Mesendoderm (in vitro differentiated cells): ENCODE results near the gene TSPAN7.

Experiments used
- DNase-seq: peaks from one replicate; pipeline ENCODE4 v3.0.0; 2013
- H2AK5ac ChIP-seq: 2 replicates; pipeline ENCODE4 v1.6.1; 2013; ENCODE audit warnings: low read length, inconsistent platforms
- H2BK120ac ChIP-seq: 2 replicates; pipeline ENCODE4 v1.6.1; 2013; ENCODE audit warnings: low read depth, mild to moderate bottlenecking, low read length, moderate library complexity, mixed read lengths
- H2BK15ac ChIP-seq: replicated peaks from 2 replicates; pipeline ENCODE4 v1.6.1; 2013; ENCODE audit warnings: low read depth, mild to moderate bottlenecking, moderate library complexity
- H2BK5ac ChIP-seq: 2 replicates; pipeline ENCODE4 v1.6.1; 2013; ENCODE audit warnings: low read length, inconsistent platforms
- H3K18ac ChIP-seq: 2 replicates; pipeline ENCODE4 v1.6.1; 2013; ENCODE audit warnings: mild to moderate bottlenecking, low read length, mixed read lengths
- H3K23ac ChIP-seq: one replicate; pipeline ENCODE4 v1.6.1; 2013; ENCODE audit warnings: low read length
- H3K27ac ChIP-seq: 2 replicates; pipeline ENCODE4 v1.5.1; 2013; ENCODE audit warnings: low read depth, mild to moderate bottlenecking, inconsistent platforms, low read length, moderate library complexity
- H3K27me3 ChIP-seq: 2 replicates; pipeline ENCODE4 v1.6.1; 2013; ENCODE audit warnings: low read length, control low read depth, mild to moderate bottlenecking, inconsistent platforms; ENCODE audit not compliant: insufficient read depth, poor library complexity
- H3K36me3 ChIP-seq: 2 replicates; pipeline ENCODE4 v1.6.1; 2013; ENCODE audit warnings: low read length, inconsistent platforms; ENCODE audit not compliant: control insufficient read depth, insufficient read depth
- H3K4ac ChIP-seq: one replicate; pipeline ENCODE4 v1.6.1; 2013; ENCODE audit warnings: low read depth, mild to moderate bottlenecking, low read length, moderate library complexity
- H3K4me1 ChIP-seq: 2 replicates; pipeline ENCODE4 v1.6.1; 2013; ENCODE audit warnings: low read depth, low read length, inconsistent platforms; ENCODE audit not compliant: control insufficient read depth
- H3K4me2 ChIP-seq: 2 replicates; pipeline ENCODE4 v1.6.1; 2013; ENCODE audit warnings: low read length
- H3K4me3 ChIP-seq: 2 replicates; pipeline ENCODE4 v1.5.1; 2013; ENCODE audit warnings: mild to moderate bottlenecking, low read length
- H3K56ac ChIP-seq: one replicate; pipeline ENCODE4 v1.6.1; 2013; ENCODE audit warnings: low read length
- H3K79me1 ChIP-seq: 2 replicates; pipeline ENCODE4 v1.6.1; 2013; ENCODE audit warnings: low read length, inconsistent platforms
- H3K79me2 ChIP-seq: 2 replicates; pipeline ENCODE4 v1.6.1; 2013; ENCODE audit warnings: mild to moderate bottlenecking, low read length; ENCODE audit not compliant: control insufficient read depth, insufficient read depth
- H3K9ac ChIP-seq: 2 replicates; pipeline ENCODE4 v1.6.1; 2013; ENCODE audit warnings: low read length, inconsistent platforms
- H4K5ac ChIP-seq: one replicate; pipeline ENCODE4 v1.6.1; 2013; ENCODE audit warnings: low read length
- H4K8ac ChIP-seq: one replicate; pipeline ENCODE4 v1.6.1; 2013; ENCODE audit warnings: low read depth, mild to moderate bottlenecking, control low read depth, low read length, moderate library complexity
- WGBS: extraction: QIAGEN DNeasy Blood & Tissue Kit; methylation state at CpG from one replicate; pipeline ENCODE4 v1.1.7; 2013; ENCODE audit warnings: low lambda C conversion rate, missing lambda C conversion rate; ENCODE audit not compliant: insufficient coverage; ENCODE audit errors: extremely low coverage; 5-methylcytosine and 5-hydroxymethylcytosine counted together

Gene TSPAN7

DNA sequence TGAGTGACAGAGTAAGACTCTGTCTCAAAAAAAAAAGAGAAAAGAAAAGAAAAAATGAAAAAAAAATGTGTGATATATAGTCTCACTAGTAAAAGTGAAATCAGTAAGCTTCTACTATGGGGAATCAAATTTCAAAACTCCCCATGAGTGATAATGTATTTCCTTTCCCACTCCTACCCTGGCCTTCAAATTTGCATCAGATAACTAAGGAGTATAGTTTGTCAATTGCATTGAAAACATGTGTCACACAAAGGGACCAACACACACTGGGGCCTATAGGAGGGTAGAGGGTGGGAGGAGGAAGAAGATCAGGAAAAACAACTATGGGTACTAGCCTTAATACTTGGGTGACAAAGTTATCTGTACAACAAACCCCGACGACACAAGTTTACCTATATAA lies 118.4 kb downstream of the TSPAN7 start:
- WGBS, result no CpG with 5 or more reads among the region's 2 CpGs
- H3K4me1 ChIP-seq, result no peaks in the 10 kb centered on the region
- no peak overlapping the region for H3K4ac ChIP-seq
- no peak overlapping the region for H2BK15ac ChIP-seq
- H3K79me1 ChIP-seq, result no peaks in the 10 kb centered on the region
- H3K79me2 ChIP-seq, result no peaks in the 10 kb centered on the region
- H3K4me2 ChIP-seq, result no peak overlapping the region
- no peak overlapping the region for H3K23ac ChIP-seq
- no peak overlapping the region for H3K56ac ChIP-seq
- no peaks in the 10 kb centered on the region for H3K36me3 ChIP-seq
- H3K27ac ChIP-seq, result no peak overlapping the region
- no peak overlapping the region for H2BK5ac ChIP-seq
- no peak overlapping the region for H4K5ac ChIP-seq
- no peak for DNase-seq
- no peaks in the 10 kb centered on the region for H3K27me3 ChIP-seq
- no peak overlapping the region for H2BK120ac ChIP-seq
- no peak overlapping the region for H3K18ac ChIP-seq
- H2AK5ac ChIP-seq, result no peak overlapping the region
- H4K8ac ChIP-seq, result no peak overlapping the region
- no peak overlapping the region for H3K4me3 ChIP-seq
- no peak overlapping the region for H3K9ac ChIP-seq

DNA sequence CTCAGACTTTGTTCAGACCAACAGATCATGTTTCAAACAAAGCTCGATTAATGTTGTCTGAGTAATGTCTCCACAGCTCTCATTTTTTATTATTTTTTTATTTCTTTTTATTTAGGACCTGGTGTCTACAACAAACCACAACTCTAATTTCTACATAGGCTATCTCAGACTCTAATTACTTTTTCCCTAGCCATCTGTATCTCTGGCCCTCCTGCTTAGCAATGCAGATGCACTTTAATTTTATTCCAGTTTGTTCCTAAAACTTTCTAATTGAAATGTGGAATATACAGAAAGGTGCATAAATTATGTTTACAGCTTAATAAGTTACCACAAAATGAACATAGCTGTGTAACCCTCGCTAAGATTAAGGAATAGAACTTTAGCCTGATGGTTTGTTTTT lies 120.8 kb downstream of the TSPAN7 start:
- no peak overlapping the region for H2AK5ac ChIP-seq
- no peak overlapping the region for H3K18ac ChIP-seq
- no peak overlapping the region for H2BK15ac ChIP-seq
- H3K79me2 ChIP-seq, result no peaks in the 10 kb centered on the region
- H3K23ac ChIP-seq, result no peak overlapping the region
- H3K9ac ChIP-seq, result no peak overlapping the region
- no peaks in the 10 kb centered on the region for H3K27me3 ChIP-seq
- no peak overlapping the region for H3K56ac ChIP-seq
- no peak overlapping the region for H3K4ac ChIP-seq
- no peaks in the 10 kb centered on the region for H3K36me3 ChIP-seq
- H4K8ac ChIP-seq, result no peak overlapping the region
- DNase-seq, result no peak
- H3K79me1 ChIP-seq, result no peaks in the 10 kb centered on the region
- no peak overlapping the region for H4K5ac ChIP-seq
- H3K4me1 ChIP-seq, result no peaks in the 10 kb centered on the region
- H3K27ac ChIP-seq, result no peak overlapping the region
- no CpG with 5 or more reads among the region's 2 CpGs for WGBS
- H2BK120ac ChIP-seq, result no peak overlapping the region
- no peak overlapping the region for H3K4me2 ChIP-seq
- no peak overlapping the region for H2BK5ac ChIP-seq
- H3K4me3 ChIP-seq, result no peak overlapping the region

DNA sequence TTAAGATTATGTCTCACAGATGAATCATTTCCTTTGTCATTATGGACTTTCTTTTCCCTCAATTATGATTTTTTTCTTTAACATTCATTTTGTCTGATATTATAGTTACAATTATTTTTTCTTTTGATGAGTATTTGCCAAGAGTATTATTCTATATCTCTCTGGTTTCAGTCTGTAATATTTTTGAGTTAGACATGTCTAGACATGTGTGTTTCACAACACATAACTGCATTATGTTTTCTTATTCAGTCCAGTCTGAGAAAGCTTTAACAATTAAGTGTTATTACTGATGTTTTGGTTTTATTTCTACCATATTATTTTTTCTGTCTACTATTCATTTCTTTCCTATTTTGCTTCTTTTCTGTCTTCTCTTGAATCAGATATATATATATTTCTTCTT lies 131.6 kb downstream of the TSPAN7 start:
- no peak overlapping the region for H3K18ac ChIP-seq
- no peak overlapping the region for H2BK120ac ChIP-seq
- no peak overlapping the region for H3K9ac ChIP-seq
- no peak overlapping the region for H2BK15ac ChIP-seq
- H3K4me1 ChIP-seq, result no peaks in the 10 kb centered on the region
- no peak overlapping the region for H3K4me3 ChIP-seq
- H2AK5ac ChIP-seq, result no peak overlapping the region
- no peak overlapping the region for H3K23ac ChIP-seq
- H3K4ac ChIP-seq, result no peak overlapping the region
- H3K79me2 ChIP-seq, result no peaks in the 10 kb centered on the region
- no peak for DNase-seq
- no peak overlapping the region for H4K5ac ChIP-seq
- no peak overlapping the region for H3K56ac ChIP-seq
- no peak overlapping the region for H2BK5ac ChIP-seq
- H3K36me3 ChIP-seq, result no peaks in the 10 kb centered on the region
- no peaks in the 10 kb centered on the region for H3K79me1 ChIP-seq
- H3K27me3 ChIP-seq, result no peaks in the 10 kb centered on the region
- H4K8ac ChIP-seq, result no peak overlapping the region
- H3K27ac ChIP-seq, result no peak overlapping the region
- H3K4me2 ChIP-seq, result no peak overlapping the region

DNA sequence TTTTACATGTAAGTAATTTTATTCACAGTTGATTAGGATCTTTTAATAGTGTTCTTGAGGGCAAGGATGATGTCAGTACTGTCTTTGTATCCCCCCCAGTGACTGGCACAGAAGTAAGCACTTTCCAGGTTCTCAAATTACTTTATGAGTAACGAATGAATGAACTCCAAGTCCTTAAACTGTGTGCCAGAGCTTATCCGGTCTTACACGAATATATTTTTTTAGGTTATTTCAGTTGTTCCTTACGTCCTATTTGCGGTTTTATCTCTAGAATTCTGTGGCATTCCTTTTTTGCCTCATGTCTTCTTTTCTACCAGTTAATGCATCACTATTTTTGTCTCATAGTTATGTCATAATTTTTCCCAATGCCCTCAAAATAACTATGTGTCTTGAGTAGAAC lies 133.1 kb downstream of the TSPAN7 start:
- no peak overlapping the region for H4K5ac ChIP-seq
- H2AK5ac ChIP-seq, result no peak overlapping the region
- H4K8ac ChIP-seq, result no peak overlapping the region
- no peaks in the 10 kb centered on the region for H3K79me1 ChIP-seq
- no peak overlapping the region for H3K4me3 ChIP-seq
- no peak overlapping the region for H3K9ac ChIP-seq
- H3K56ac ChIP-seq, result no peak overlapping the region
- no peaks in the 10 kb centered on the region for H3K4me1 ChIP-seq
- no peaks in the 10 kb centered on the region for H3K79me2 ChIP-seq
- H3K27me3 ChIP-seq, result no peaks in the 10 kb centered on the region
- no peak overlapping the region for H2BK15ac ChIP-seq
- H3K36me3 ChIP-seq, result no peaks in the 10 kb centered on the region
- H3K18ac ChIP-seq, result no peak overlapping the region
- no peak overlapping the region for H3K23ac ChIP-seq
- no peak for DNase-seq
- H2BK5ac ChIP-seq, result no peak overlapping the region
- H3K4ac ChIP-seq, result no peak overlapping the region
- no peak overlapping the region for H3K4me2 ChIP-seq
- whole genome bisulfite sequencing, result no CpG with 5 or more reads among the region's 5 CpGs
- H2BK120ac ChIP-seq, result no peak overlapping the region
- H3K27ac ChIP-seq, result no peak overlapping the region

DNA sequence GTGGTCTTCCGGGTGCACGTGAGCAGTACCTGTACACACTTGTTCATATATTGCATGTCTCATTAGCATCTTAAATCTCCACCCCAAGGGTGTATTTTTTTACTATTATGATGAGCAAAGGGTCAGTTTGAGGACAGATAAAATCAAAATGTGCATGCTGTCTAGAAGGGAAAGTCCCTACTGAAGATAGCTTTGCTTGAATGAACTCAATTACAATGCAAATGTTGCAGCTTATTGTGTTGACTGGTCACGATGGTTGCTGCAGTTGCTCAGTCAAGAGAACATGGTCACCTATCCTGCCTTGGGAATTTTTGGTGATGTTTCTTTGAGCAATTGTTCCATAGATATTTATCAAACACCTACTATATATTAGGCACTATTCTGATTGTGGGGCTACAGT lies 136.1 kb downstream of the TSPAN7 start:
- no peak overlapping the region for H3K56ac ChIP-seq
- H3K27ac ChIP-seq, result no peak overlapping the region
- H3K79me1 ChIP-seq, result no peaks in the 10 kb centered on the region
- no peak overlapping the region for H2AK5ac ChIP-seq
- no peak overlapping the region for H3K9ac ChIP-seq
- H3K23ac ChIP-seq, result no peak overlapping the region
- H3K36me3 ChIP-seq, result no peaks in the 10 kb centered on the region
- H4K8ac ChIP-seq, result no peak overlapping the region
- no peak overlapping the region for H2BK120ac ChIP-seq
- H3K4me3 ChIP-seq, result no peak overlapping the region
- no peaks in the 10 kb centered on the region for H3K27me3 ChIP-seq
- H3K18ac ChIP-seq, result no peak overlapping the region
- no peaks in the 10 kb centered on the region for H3K4me1 ChIP-seq
- H3K4ac ChIP-seq, result no peak overlapping the region
- no CpG with 5 or more reads among the region's 3 CpGs for WGBS
- no peak overlapping the region for H3K4me2 ChIP-seq
- no peaks in the 10 kb centered on the region for H3K79me2 ChIP-seq
- H4K5ac ChIP-seq, result no peak overlapping the region
- no peak overlapping the region for H2BK5ac ChIP-seq
- H2BK15ac ChIP-seq, result no peak overlapping the region
- DNase-seq, result no peak

DNA sequence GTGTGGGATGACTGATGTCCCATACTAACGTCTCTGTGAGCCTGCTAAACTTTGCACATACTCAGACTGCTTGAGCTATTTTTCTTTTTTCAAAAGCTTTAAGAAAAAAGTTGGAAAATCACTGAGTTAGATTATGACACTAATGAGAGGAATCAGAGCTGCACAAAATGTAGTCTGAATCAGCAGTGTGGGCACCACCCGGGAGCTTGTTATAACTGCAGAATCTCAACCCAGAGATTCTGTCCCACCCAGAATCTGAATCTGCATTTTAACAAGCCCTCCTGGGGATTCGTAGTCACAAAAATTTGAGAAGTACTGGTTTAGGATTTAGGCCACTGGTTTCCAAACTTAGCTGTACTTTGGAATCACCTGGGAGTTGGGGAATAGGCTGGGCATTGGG lies 137.8 kb downstream of the TSPAN7 start:
- DNase-seq, result no peak
- no peak overlapping the region for H4K5ac ChIP-seq
- no peak overlapping the region for H3K4ac ChIP-seq
- no peaks in the 10 kb centered on the region for H3K79me1 ChIP-seq
- no peak overlapping the region for H3K4me2 ChIP-seq
- no peak overlapping the region for H2BK15ac ChIP-seq
- H3K27ac ChIP-seq, result no peak overlapping the region
- no peak overlapping the region for H2BK120ac ChIP-seq
- H3K56ac ChIP-seq, result no peak overlapping the region
- H4K8ac ChIP-seq, result no peak overlapping the region
- H3K79me2 ChIP-seq, result no peaks in the 10 kb centered on the region
- H3K18ac ChIP-seq, result no peak overlapping the region
- no peak overlapping the region for H3K23ac ChIP-seq
- no peaks in the 10 kb centered on the region for H3K27me3 ChIP-seq
- H3K36me3 ChIP-seq, result no peaks in the 10 kb centered on the region
- H2AK5ac ChIP-seq, result no peak overlapping the region
- H3K4me3 ChIP-seq, result no peak overlapping the region
- H3K4me1 ChIP-seq, result no peaks in the 10 kb centered on the region
- no CpG with 5 or more reads among the region's 3 CpGs for WGBS
- no peak overlapping the region for H3K9ac ChIP-seq
- no peak overlapping the region for H2BK5ac ChIP-seq
